ENCODE data around the gene NGDN.

NGDN gene

DNA sequence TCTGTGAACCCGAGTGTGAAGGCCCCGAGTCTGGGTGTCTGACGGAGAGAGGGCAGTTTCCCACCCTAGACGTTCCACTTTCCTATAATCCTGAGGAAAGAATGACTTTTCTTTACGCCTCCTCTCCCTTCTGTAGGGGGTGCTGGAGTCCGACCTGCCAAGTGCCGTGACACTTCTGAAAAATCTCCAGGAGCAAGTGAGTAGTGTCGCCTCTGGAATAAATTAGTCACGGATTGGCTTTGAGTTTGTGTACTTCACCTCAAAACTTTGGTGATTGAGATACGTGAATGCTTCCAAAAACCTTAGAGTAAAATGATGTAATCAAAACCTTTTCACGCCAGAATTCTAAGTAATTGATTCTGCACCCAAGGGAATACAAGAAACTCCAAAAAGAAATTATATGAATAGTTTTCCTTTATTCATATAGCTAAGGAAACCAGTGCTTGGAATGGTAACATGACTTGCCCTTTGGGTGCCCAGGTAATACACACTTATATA lies 452 bp downstream of the NGDN start:
- DNase-seq (ENCODE audit: low spot score) = no peak

DNA sequence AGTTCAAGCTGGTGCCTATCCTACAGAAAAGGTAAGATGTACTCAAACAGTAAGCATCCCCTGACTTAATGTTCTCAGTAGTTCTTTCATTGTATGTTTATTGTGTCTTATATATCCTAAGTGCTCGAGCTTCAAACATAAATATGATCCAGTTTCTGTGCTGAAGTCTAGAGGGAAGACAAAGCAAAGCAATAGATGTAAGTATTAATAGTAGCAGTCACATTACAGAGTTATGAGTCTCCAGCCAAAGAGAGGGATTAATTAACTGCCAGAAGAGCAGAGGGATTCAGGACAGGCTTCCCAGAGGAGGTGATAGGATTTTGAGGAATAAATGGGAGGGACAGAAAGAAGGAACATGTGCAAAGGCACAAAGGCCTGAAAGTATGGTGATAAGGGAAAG lies 1.4 kb downstream of the NGDN start:
- no peak for DNase-seq (ENCODE audit: low spot score)

DNA sequence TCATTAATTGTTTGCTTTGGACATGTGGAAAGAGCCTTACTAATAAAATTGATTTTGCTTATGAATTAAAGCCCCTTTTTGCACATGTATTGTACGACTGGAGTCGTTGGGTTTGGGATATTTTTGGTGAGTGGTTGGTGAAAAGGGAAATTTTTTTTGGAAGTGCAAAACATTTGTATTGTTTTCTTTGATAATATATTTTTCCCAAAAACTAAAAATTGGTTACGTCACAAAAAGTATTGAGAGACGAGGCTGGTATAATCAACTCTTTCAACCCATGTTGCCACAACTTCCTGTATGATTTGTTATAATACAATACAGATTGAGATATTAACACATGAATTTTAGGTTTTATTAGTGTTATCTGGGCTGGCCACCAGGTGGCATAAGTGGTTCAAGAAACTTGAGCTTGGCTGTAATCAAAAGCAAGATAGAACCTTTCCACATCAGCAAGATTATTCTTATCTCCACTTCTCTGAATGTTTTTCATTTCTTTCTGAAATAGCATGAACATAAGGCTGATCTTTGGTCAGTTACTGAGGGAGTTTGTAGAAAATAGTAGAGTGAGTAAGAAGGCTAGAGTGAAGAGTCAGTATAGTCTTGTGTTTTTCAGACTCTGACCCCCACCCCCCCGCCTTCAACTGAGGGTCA lies 8.7 kb downstream of the NGDN start:
- peak; percentile 38 for DNase-seq (ENCODE audit: low spot score)

DNA sequence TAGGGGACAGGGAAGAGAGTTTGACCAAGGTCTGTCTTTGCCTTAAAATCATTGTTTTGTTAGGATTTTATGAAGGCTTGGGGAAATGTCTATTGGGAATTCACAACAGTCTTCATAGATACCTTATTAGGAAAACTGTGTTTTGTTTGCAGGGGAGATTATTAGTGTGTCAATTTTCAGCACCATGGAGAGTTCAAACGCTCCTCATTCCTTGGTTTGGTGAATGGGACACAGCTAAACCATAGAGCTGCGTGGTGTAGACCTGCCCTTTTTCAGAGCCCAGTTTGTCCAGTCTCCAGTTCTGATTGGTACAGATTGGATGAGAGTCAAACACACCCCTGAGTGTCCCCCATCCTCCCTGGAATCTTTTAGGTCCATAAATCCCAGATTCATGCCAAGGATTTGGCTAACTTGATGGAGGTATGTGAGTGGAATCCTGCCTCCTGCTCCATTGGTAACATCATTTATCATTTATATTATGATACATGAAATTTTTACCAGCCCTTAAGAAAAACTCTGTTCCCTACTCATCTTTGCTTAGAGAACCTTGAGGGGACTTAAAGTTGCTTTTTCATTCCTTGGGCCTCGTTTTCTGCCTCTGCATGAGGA lies 12.0 kb downstream of the NGDN start:
- DNase-seq (ENCODE audit: low spot score) = no peak

DNA sequence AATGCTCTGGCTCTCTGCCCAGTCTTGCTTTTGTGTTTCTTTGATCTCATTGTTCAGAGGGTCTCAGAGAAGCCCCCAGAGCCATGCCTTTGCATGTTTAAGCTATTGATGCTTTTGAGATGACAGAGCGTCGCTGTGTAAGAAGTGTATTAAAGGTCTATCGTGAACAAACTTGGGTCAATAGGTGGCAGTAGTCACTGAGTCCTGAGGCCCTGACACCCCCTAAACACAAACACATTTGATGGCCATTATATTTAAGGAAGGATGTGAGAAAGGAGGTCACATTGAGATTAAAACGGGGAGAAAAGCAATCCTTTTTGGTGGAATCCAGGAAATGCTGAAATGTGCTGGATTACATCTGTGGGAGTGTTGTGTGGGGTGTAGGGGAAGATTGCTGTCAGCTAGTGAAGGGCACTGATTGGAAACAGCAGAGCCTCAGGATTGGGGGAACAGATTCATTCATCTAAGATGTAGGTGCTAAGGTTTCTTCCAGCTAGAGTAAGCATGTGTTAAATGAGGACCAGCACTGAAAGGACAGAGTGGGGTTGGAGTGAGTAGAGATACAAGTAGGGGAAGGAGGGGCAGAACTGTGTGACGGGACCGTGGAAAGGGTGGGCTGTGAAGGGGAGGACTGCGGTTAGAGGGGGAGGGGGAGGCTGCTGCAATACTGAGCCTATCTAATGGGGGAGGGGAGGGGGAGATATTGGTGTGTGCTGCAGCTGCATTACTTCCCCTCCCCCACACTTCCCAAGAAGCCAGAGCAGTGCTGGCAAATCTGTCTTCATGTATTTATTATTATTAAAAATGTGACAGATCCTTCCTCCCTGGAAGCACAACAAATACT lies 12.7 kb downstream of the NGDN start:
- no peak for DNase-seq (ENCODE audit: low spot score)

DNA sequence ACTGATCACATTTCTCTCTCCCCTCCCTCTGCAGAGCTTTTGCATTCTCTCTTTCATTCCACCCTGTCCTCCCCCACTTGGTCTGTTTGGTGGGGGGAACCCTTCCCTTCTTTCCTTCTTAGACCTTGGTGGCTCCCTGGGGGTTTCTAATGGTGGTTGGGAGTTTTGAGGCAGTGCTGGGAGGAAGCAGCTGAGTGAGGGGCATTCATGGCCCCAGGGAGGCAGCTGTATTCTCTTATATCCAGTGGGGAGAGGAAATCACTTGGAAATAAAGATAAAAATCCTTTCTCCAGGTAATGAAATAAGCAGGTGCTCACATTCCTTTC lies 13.3 kb downstream of the NGDN start:
- DNase-seq (ENCODE audit: low spot score) = no peak

DNA sequence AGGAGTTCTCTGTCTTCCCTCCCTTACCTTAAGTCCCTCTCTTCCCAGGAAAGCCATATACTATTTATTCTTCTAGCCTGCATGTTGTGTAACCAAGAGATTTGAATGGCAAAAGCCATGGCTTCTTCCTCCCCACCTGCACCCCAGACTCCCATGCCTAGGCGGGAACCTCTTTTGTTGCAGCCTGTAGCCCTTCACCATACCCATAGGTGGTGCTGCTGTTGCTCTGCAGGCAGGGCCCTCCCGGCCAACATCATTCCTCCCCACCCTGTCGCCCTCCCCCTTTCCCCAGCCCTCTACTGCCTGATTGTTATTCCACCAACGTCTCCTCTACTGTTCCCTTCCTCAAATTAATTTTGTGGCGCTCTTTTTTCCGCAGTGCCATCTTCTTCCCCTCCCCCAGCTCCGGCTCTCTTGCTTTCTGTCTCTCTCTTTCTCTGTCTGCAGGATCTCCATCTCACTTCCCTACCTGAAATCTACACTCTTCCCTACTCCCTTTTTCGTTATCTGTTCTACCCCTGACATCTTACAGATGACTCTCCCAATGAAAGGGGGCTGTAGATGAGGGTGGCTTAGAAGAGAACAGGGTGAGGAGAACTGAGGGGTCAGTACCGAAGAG lies 13.8 kb downstream of the NGDN start:
- DNase-seq (ENCODE audit: low spot score) = peak; percentile 15

DNA sequence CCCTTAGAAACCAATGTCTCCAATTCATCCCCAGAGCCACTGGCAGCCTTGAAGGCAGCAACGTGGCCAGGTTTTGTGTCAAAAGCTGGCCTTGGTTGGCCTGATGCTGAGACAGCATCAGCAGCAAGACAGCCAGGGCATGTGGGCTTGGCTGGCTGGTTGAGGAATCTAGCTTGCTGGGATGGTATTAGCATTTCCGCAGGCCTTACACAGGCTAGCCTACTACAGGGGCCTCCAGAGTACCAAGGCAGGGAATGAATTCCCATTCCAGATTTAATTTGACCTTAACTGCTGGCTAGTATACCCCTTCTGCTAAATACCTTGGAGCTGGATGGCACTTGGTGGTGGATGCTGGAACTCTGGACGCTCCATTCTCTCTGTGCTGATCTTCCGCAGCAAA lies 15.8 kb downstream of the NGDN start:
- no peak for DNase-seq (ENCODE audit: low spot score)

DNA sequence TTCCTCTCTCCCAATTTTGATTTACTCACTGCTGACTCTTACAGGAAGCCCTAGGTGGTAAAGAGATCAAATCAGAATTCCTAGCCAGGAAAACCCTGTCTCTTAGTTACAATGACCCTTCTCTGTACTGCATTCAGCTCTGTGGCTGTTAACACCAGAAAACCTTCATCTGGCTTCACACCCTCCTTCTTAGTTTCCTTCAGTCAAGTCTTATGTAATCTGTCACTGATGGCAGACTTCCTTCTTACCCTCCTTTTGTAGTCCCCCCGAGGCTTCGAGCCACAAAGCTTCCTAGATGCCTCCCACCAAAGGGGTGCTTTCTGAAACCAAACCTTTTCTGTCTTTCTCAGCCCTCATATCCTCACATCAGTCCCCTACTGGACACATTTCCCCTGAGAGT lies 16.5 kb downstream of the NGDN start:
- no peak for DNase-seq (ENCODE audit: low spot score)

DNA sequence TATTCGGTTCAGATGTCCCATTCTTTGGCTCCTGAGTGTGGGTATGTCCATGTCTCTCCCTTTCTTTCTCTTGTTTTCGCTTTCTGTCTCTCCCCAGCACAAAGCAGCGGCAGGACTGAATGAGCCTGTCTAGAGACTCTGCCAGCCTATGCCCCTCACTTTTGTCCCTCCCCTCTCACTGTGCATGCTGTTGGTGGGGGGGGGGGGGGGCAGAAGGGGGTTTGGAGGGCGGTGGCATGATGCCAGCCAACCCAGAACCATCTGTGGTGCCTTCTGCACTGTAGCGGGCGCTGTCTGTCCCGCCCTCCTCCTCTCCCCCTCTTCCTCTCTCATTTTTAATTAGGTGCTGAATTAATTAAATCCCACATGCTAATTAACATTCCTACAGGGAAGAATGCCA lies 17.7 kb downstream of the NGDN start:
- DNase-seq (ENCODE audit: low spot score) = no peak

DNA sequence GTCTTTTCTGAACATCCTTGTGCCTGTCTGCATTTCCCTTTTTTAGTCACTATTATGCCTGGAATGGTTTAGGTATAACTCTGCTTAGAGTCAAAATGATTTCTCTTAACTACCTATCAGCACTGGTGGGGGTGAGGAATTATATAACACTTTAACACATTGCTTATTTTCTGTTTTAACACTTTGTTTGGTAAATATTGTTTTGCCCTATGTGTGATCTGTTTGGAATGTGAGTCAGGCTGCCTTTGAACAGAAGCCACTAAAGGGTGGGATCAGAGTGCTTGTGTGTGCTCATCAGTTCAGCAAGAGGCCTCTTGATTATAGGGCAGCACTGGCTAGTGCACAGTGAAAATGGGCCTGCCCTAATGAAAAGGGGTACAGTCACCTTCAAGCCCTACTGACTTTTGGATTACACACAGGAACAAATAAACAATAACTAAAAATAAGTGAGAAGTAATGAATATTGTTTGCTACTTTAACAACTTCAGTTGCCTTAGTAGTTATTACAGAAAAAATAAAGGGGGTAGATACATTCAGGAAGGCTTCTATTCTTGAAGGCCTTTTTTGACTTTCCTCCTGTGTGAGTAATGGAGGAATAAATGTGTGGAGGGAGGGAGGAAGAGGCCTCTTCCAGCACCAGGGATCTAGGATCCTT lies 23.2 kb downstream of the NGDN start:
- no peak for DNase-seq (ENCODE audit: low spot score)

DNA sequence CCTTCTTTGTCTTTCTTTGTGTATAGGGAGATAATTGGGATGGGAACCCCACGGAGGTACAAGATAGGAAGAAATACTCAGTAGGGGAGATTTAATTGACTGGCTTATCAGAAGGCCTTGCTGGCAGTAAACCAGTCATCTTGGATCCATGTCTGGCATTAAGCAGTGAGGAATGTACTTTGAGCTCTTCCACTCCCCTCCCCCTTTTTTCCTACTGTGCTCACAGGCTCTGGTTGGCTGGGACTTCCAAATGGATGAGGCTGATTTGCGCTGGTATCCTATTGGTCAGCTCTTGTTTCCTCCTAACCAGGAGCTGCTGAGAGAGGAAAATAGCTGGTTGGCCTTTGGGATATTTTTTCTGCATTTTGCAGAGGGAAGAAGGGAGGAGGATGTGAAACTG lies 24.7 kb downstream of the NGDN start:
- peak; percentile 31 for DNase-seq (ENCODE audit: low spot score)

DNA sequence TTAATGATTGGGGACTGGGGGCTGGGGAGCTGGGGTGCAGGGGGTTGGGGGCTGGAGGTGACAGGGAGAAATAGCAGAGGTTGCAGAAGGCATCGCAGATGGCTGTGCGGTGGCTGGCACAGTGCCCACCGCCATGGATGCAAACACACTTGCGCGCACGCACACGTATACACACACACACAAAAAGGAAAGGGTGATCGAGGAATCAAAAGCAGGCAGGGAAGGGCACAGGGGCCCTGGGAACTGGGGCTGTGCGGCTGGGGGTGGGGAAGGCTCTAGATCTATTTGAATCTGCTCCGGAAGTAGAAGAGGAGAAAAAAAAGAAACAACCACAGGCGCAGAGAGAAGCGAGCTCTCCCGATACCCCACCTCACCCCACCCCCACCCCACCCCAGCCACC lies 42.7 kb downstream of the NGDN start:
- no peak for DNase-seq (ENCODE audit: low spot score)

DNA sequence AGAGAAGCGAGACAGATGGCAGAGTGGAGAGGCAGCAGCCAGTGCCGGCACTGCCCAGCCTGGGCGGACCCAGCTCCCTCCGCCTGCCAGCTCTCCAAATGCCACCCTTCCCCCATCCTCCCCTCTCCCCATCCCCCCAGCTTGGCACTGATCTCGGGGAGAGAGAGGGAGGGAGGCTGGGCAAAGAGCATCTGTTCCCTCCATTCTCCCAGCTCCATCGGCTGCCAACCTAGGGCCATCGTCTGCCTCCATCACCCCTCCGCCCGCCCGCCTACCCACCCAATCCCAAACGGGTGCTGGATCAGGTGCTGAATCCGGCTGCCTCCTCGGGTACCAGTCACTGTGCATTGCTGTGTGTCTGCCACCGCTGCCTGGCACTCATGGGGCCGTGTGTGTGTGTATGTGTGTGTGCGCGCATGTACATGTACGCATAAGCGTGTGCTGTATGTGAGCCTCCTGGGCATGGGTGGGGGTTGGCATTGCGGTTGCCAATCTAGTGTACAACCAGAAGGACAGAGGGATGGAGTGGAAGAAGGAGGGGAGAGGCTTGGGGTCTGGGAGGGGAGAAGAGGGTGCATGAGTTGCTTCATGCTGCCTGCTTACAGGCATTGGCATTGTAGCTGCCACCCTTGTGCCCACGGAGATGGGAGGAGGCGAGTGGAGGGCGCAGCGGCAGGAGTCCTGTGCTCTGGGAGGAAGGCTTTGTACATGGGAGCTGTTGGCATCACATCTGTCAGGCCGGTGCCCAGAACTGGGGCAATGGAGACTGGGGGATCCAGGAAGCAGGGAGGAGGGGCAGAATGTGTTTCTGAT lies 43.7 kb downstream of the NGDN start:
- DNase-seq (ENCODE audit: low spot score) = no peak

DNA sequence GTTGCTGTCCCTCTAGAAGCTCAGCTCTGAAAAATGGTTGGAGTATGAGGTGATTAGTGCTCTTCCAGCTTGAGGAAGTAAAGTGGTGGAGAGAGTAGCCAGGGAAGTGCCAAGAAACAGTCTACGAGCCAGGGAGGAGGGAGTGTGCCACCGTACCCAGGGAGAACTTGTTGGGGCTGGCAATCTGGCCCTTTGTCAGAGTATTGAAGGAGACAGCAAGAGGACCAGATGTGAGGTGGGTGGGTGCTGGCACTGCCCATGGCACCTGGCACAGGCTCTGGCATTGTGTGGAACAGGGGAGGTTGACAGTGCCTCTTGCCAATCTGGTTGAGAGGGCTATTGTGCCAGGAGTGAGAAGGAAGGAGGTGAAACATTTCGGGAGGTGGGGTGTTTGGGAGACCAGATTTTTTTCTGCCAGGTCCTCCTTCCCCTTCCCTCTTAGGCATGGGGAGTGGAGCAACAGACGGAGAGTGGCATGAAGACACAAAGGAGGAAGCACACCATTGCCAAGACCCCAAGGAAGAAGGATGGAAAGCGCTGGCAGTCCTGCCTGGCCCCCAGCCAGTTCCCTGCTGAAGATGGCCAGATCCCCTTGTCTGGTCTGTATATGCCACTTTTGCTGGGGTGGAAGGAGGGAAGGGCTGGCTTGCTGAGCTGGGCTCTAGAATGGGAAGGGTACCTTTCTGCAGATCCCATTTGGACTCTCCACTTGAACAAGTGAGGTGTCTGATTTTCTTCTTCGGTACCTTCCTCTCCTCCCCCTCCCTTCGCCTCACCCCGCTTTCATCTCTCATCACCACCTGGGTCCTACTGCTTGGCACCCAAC lies 44.5 kb downstream of the NGDN start:
- DNase-seq (ENCODE audit: low spot score) = no peak

DNA sequence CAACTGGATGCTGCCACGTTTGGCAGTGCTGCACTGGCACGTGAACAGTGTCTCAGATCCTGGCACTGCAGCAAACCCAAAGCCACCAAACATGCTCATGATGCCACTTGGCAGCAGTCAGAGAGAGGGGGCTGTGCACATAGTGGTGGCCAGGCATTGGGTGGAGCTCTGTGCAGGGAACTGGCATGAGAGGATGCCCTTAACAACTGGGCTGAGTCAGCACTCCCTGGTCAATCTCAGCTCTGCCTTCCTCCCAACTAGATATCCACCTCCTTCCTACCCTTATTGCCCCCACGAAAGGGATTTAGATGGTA lies 45.1 kb downstream of the NGDN start:
- no peak for DNase-seq (ENCODE audit: low spot score)

DNA sequence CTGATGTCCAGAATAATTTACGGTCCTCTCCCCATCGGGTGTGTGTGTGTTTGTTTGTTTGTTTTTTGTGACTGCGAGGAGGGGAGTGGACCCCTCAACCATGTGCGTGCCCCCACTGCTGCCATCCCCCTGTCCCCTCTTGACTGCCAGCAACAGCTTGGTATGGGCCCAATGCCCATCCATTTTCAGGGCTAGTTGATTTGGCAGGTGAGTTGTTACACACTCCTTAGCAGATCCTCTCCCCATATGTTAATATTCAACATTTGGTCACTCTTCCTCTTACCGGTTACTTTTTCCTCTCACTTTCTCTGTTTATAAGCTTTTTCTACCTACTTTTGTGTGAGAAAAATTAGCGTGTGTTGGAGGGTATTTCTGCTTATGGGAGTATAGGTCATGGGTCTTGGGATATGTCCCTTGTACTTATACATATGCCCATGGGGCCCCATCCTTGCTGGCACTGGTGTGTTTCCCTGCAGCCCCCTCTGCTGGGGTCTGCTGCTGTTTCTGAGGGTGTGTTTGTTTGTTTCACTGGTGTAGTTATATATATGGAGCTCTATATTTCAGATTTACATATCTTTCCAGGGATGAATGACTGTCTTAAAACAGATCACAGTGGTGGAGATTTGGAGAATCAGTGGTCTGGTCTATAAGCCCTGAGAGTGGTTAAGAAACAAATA lies 48.3 kb downstream of the NGDN start:
- no peak for DNase-seq (ENCODE audit: low spot score)

DNA sequence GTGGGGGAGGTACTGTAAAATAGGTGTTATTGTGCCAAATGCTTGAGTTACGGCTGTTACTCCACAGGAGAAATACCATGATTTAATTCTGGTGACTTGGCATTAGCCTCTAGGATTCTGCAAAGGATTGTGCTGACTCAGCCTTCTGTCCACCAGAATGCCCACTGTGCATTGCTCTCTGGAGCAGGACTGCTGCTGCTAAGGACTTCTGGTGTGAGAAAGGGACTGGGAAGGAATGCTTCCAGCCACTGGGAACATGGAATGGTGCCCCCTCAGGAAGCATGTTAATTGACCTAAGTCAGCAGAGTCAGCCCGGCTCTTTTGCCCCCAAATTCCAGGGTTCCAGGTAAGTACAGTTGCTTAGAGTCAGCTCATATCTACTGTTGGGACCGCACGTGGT lies 49.2 kb downstream of the NGDN start:
- no peak for DNase-seq (ENCODE audit: low spot score)

DNA sequence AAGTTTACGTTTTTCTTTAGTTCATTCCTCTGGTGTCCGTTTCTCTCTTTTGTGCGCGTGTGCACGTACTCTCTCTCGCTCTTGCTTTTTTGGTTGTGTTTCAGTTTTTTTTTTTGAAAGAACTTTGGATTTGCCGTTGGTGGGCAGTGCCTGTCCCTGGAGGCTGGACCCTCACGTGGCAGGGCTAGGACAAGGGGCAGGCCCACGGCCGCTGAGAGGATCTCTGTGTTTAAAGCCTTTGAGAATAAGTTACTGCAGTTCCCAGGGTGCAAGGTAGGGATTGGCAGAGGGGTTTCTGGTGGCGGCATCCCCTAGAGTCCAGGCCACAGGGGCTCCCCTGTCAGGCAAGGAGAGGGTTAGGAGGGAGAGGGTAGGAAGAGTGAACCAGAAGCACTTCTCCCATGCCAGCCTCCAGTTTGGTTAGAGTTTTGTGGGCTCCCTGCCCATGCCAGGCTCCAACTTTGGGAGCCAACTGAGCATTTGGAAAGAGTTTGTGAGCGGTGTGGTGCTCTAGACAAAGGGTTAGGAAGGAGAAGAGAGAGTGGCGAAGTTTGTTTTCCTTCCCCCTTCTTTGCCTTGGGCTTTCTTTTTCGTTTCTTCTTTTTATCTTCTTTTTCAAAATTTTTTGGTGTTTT lies 51.5 kb downstream of the NGDN start:
- no peak for DNase-seq (ENCODE audit: low spot score)
